ENCODE data around the gene HINT3. TPM values are rescaled to one million over a fixed set of nuclear protein-coding genes. Genes with fewer than 3 reads are reported as not detected.

Gene HINT3
- total RNA-seq, 6 experiments from 2014 or later: 8.5 to 16.6 (median 14.3) TPM

GRCh38 chr6:125985979-125986300 lies 29.4 kb downstream of the HINT3 start:
- Histone ChIP-seq H3K9me3 (no peaks in the 10 kb centered on the region), H3K4me1 (peaks cover 0 to 59% (median 13%) of the 10 kb centered on the region in 4 donors), H3K4me3 (peak overlapping the region; percentile 65 to 85 (median 73)), H3K27me3 (no peaks in the 10 kb centered on the region), H3K27ac (peak overlapping the region; percentile 83 to 89 (median 84)), H3K36me3 (no peaks in the 10 kb centered on the region)
- DNase-seq: no peak
- intact Hi-C loops (cut with DNase I): no loop called here
- TF ChIP-seq POLR2A (IDR thresholded peaks at IDR 0.05) (no peak), CTCF (IDR thresholded peaks at IDR 0.05) (no peak)
- 2% methylated on average over 3 of the region's 3 CpGs for WGBS (ENCODE audit: insufficient coverage, low coverage, low lambda C conversion rate, missing lambda C conversion rate)
- no peak for ATAC-seq

- DNase-seq: peak; percentile 91 to 93 (median 92)
- H3K4me1 ChIP-seq: peaks cover 0 to 59% (median 16%) of the 10 kb centered on the region in 4 donors
- peak within 1 kb of the TSS; percentile 65 to 85 (median 73) for H3K4me3 ChIP-seq
- 0% methylated on average over 21 of the region's 52 CpGs for WGBS (ENCODE audit: insufficient coverage, low coverage, low lambda C conversion rate, missing lambda C conversion rate)
- intact Hi-C loops (cut with DNase I): no loop called here
- peak; percentile 85 to 96 (median 92) for ATAC-seq
- H3K9me3 ChIP-seq: no peaks in the 10 kb centered on the region
- peak within 1 kb of the TSS; percentile 83 to 89 (median 84) for H3K27ac ChIP-seq
- no peaks in the 10 kb centered on the region for H3K36me3 ChIP-seq
- TF ChIP-seq CTCF (IDR thresholded peaks at IDR 0.05): no peak
- peak; percentile 94 for TF ChIP-seq POLR2A (IDR thresholded peaks at IDR 0.05)
- no peaks in the 10 kb centered on the region for H3K27me3 ChIP-seq
These were observed 29.9 kb downstream of the HINT3 start, which contains the start of gene TRMT11 for GRCh38 chr6:125986301-125987025. TRMT11 (plus strand) TSS chr6:125986540; CDS start chr6:125986551, 11 bp downstream.

DNA sequence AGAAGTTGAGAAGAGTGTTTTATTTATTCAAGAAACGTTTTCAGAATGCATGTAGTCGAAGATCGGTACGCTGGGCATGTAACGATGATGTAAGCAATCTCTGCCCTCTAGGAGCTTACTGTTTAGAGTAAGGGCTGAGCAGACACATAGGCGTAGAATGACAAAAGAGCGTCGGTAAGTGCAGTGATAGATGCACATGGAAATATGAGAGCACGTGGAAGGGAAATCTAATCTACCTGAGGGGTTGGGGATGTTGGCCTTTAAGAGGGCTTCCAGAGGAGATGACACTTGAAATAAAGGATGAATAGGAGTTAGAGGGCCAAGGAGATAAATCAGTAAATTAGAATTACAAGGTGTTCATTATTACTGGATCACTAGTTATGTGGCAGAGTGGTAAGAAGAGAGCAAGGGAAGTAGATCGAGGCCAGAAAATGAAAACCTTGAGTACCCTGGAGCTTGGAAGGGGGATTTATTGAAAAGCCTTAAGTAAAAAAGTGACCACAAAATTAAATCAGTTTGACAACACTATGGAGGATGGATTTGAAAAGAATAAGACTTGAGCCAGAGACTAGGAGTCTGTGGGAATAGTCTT lies 30.6 kb downstream of the HINT3 start:
- Histone ChIP-seq H3K4me3 (peak overlapping the region; percentile 65 to 85 (median 73)), H3K27ac (peak overlapping the region; percentile 83 to 89 (median 84)), H3K27me3 (no peaks in the 10 kb centered on the region), H3K4me1 (peaks cover 0 to 59% (median 18%) of the 10 kb centered on the region in 4 donors), H3K36me3 (no peaks in the 10 kb centered on the region), H3K9me3 (no peaks in the 10 kb centered on the region)
- intact Hi-C loops (cut with DNase I): no loop called here
- DNase-seq: no peak
- 16% methylated on average over 10 of the region's 10 CpGs for WGBS (ENCODE audit: insufficient coverage, low coverage, low lambda C conversion rate, missing lambda C conversion rate)
- no peak for TF ChIP-seq CTCF (IDR thresholded peaks at IDR 0.05)
- no peak for TF ChIP-seq POLR2A (IDR thresholded peaks at IDR 0.05)
- ATAC-seq: peak; percentile 12 to 29 (median 24)

DNA sequence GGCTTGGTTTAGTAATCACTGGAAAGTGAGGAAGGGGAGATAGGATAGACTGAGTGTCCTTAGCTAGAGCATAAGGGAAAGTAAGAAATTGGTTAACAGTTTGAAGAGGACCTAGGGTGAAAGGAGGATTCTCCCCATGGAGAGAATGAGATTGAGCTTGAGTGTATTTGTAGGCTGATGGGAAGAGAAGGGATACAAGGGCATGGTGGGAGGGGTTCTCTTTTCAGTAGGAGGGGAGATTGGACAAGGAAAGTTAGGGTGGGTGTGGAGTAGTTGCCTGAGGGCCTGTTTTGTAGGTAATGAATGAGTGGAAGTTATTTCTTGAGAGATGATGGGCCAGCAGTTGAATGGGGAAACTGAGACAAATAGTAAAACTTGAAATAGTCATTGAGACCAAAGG lies 31.7 kb downstream of the HINT3 start:
- intact Hi-C loops (cut with DNase I): no loop called here
- no peak for TF ChIP-seq POLR2A (IDR thresholded peaks at IDR 0.05)
- no peak for TF ChIP-seq CTCF (IDR thresholded peaks at IDR 0.05)
- Histone ChIP-seq H3K9me3 (no peaks in the 10 kb centered on the region), H3K36me3 (no peaks in the 10 kb centered on the region), H3K4me1 (peaks cover 0 to 71% (median 23%) of the 10 kb centered on the region in 4 donors), H3K27ac (peak overlapping the region; percentile 68 to 84 (median 78)), H3K27me3 (no peaks in the 10 kb centered on the region), H3K4me3 (peak overlapping the region in 1 of 3 donors; percentile 65)
- ATAC-seq (no peak), DNase-seq (no peak)
